ENCODE data around the gene IGHMBP2. TPM values are rescaled to one million over a fixed set of nuclear protein-coding genes. Genes with fewer than 3 reads are reported as not detected.

Gene IGHMBP2
- total RNA-seq, 2 donors from 2014 or later: 8.5 to 8.8 TPM

GRCh38 chr11:68965901-68966853 is 62.5 kb downstream of the IGHMBP2 start:
- no peak for DNase-seq (ENCODE audit: low spot score)

GRCh38 chr11:68966894-68967780 is 63.4 kb downstream of the IGHMBP2 start:
- DNase-seq (ENCODE audit: low spot score): no peak

More at GRCh38 chr11:68965901-68966853, 62.5 kb downstream of the IGHMBP2 start:
- Histone ChIP-seq H3K36me3 (no peaks in the 10 kb centered on the region), H3K27me3 (no peaks in the 10 kb centered on the region), H3K4me1 (no peaks in the 10 kb centered on the region), H3K9me3 (no peaks in the 10 kb centered on the region), H3K4me3 (no peak overlapping the region), H3K27ac (no peak overlapping the region)
- TF ChIP-seq CTCF (IDR thresholded peaks at IDR 0.05): no peak

GRCh38 chr11:68968306-68969250 is 64.9 kb downstream of the IGHMBP2 start:
- TF ChIP-seq CTCF (IDR thresholded peaks at IDR 0.05): no peak
- Histone ChIP-seq H3K27ac (no peak overlapping the region), H3K4me3 (no peak overlapping the region), H3K9me3 (no peaks in the 10 kb centered on the region), H3K4me1 (no peaks in the 10 kb centered on the region), H3K27me3 (no peaks in the 10 kb centered on the region), H3K36me3 (no peaks in the 10 kb centered on the region)
- DNase-seq (ENCODE audit: low spot score): no peak

More at GRCh38 chr11:68966894-68967780, 63.4 kb downstream of the IGHMBP2 start:
- H3K4me1 ChIP-seq: no peaks in the 10 kb centered on the region
- no peak overlapping the region for H3K4me3 ChIP-seq
- no peak for TF ChIP-seq CTCF (IDR thresholded peaks at IDR 0.05)
- H3K9me3 ChIP-seq: no peaks in the 10 kb centered on the region
- no peaks in the 10 kb centered on the region for H3K27me3 ChIP-seq
- no peaks in the 10 kb centered on the region for H3K36me3 ChIP-seq
- no peak overlapping the region for H3K27ac ChIP-seq

- no peaks in the 10 kb centered on the region for H3K9me3 ChIP-seq
- no peaks in the 10 kb centered on the region for H3K27me3 ChIP-seq
- H3K4me3 ChIP-seq: no peak overlapping the region
- TF ChIP-seq CTCF (IDR thresholded peaks at IDR 0.05): no peak
- no peak overlapping the region for H3K27ac ChIP-seq
- no peaks in the 10 kb centered on the region for H3K4me1 ChIP-seq
- no peak for DNase-seq (ENCODE audit: low spot score)
- no peaks in the 10 kb centered on the region for H3K36me3 ChIP-seq
Measured at GRCh38 chr11:68969386-68969785, 65.7 kb downstream of the IGHMBP2 start.

Measured in right atrium auricular region (tissue), 2 donors.